Adrenal gland (tissue), 19 donors: Measurements from ENCODE around the gene DKKL1. TPM values are rescaled to one million over a fixed set of nuclear protein-coding genes. Genes with fewer than 3 reads are reported as not detected.

ENCODE experiments used
- DNase-seq, 7 donors: peaks; one replicate each; pipeline ENCODE4 v3.0.0-alpha.2; 2019 to 2020
- H3K27ac ChIP-seq, 5 donors: fragments of 200-600 bp; sonication (generic) in 4 of 5; 1 replicate in 3 of 5; 2 replicates in 2 of 5; pipeline versions ENCODE4 v1.5.1 to v1.8.0; 2016 to 2020; ENCODE audit warnings: mild to moderate bottlenecking in 1 of 5
- H3K27me3 ChIP-seq: fragments of 200-600 bp; 2 replicates; pipeline ENCODE4 v1.8.0; 2021
- H3K36me3 ChIP-seq, 2 donors: fragments of 200-600 bp; replicated peaks in 1 of 2; 1 replicate in 1 of 2; 2 replicates in 1 of 2; pipeline versions ENCODE4 v1.5.1 to v1.8.0; 2018 to 2022
- H3K4me1 ChIP-seq, 2 donors: fragments of 200-600 bp; replicated peaks in 1 of 2; 1 replicate in 1 of 2; 2 replicates in 1 of 2; pipeline versions ENCODE4 v1.5.1 to v1.8.0; 2018 to 2021
- H3K4me3 ChIP-seq, 4 donors: fragments of 200-600 bp; sonication (generic) in 3 of 4; one replicate each; pipeline ENCODE4 v1.5.1; 2016 to 2018
- H3K9me3 ChIP-seq, 3 donors: fragments of 200-600 bp; sonication (generic) in 1 of 3; replicated peaks in 1 of 3; 1 replicate in 2 of 3; 2 replicates in 1 of 3; pipeline versions ENCODE4 v1.5.1 to v1.8.0; 2016 to 2021
- CTCF ChIP-seq, 6 experiments: fragments of 450-650 bp in 4 of 6; fragments of 200-600 bp in 2 of 6; sonication (generic) in 1 of 6; IDR thresholded peaks; 1 replicate in 5 of 6; 2 replicates in 1 of 6; pipeline versions ENCODE4 v1.5.1 to v1.8.0; 2016 to 2021; ENCODE audit warnings: antibody characterized with exemption in 6 of 6, mild to moderate bottlenecking in 2 of 6, moderate library complexity in 1 of 6
- POLR2A ChIP-seq, 2 donors: fragments of 450-650 bp; IDR thresholded peaks; one replicate each; pipeline ENCODE4 v1.6.1; 2017; ENCODE audit warnings: antibody characterized with exemption in 2 of 2, mild to moderate bottlenecking in 2 of 2, moderate library complexity in 1 of 2
- WGBS, 4 donors: extraction: QIAGEN DNeasy Blood & Tissue Kit in 2 of 4; methylation state at CpG; one replicate each; pipeline versions ENCODE4 v1.1.5 to v1.1.7; 2013 to 2017; 5-methylcytosine and 5-hydroxymethylcytosine counted together
- intact Hi-C, 2 donors: fragments of 100-400 bp; cut with DNase I; formaldehyde crosslinking; loops; one replicate each; pipeline versions ENCODE4 v1.14.1 to v1.15.0; 2022 to 2023
- long read RNA-seq, 10 donors: library from polyadenylated mRNA in 3 of 10; unstranded in 2 of 10; stranded (forward) in 1 of 10; transcript quantifications; one replicate each; pipeline ENCODE4 v2.0.0 and lab custom pipeline, GENCODE V29; 2021 to 2026
- polyA plus RNA-seq, 3 donors: library from polyadenylated mRNA; stranded (reverse); fragments of 200-250 nt in 2 of 3; fragments of 350-450 nt in 1 of 3; fragmentation: Illumina TruSeq in 1 of 3; extraction: RNeasy Lipid Tissue Mini Kit (QIAGEN cat#74804) in 1 of 3; gene quantifications; one replicate each; pipeline ENCODE4 v1.2.3, GENCODE V29; 2013 to 2014
- total RNA-seq, 9 donors: library from RNA; depleted of rRNA in 4 of 9; stranded (reverse); fragments of >200 nt in 4 of 9; fragments of 120-200 nt in 1 of 9; fragmentation: NEBNext Ultra II Directional in 1 of 9; extraction: Animal tissue kit (Norgen Biotek cat#: 25700) in 1 of 9; gene quantifications; one replicate each; pipeline versions ENCODE4 v1.1.0 to v1.2.4, GENCODE V29; 2013 to 2023
- donor health status: healthy with polysubstance abuse.
- donor health status: Bipolar disorder and iron deficiency.
- donor health status: DM: yes; HTN: yes; CAD: no.
- donor health status: DM: no; HTN: no; CAD: no.
- donor health status: DM: no; HTN: no; CAD: no.
- donor health status: DM: yes; HTN: yes; CAD: no.

The DKKL1 gene
- total RNA-seq (under 1 TPM in 4 of 9 donors, not detected in 5; 0.28 to 0.50 (median 0.43) TPM), polyA plus RNA-seq (under 1 TPM in 2 of 3 donors, not detected in 1; 0.44 to 0.56 TPM)
- long read RNA-seq, donor 1: 0 reads
- long read RNA-seq, donor 2: 0 reads
- long read RNA-seq, donor 3: 0 reads
- long read RNA-seq, donor 4: 0 reads
- long read RNA-seq, donor 5: 0 reads
- long read RNA-seq, donor 6: 0 reads
- long read RNA-seq, donor 7: 0 reads
- long read RNA-seq, donor 8: 0 reads
- long read RNA-seq, donor 9: 0 reads
- long read RNA-seq, donor 10: 0 reads

- intact Hi-C loops: no loop called here
- Histone ChIP-seq H3K9me3 (no peaks in the 10 kb centered on the region), H3K4me1 (peaks cover 8 to 10% of the 10 kb centered on the region in 2 donors), H3K4me3 (peak within 1 kb of the TSS in 2 of 4 donors; percentile 31 to 63), H3K27ac (peak within 1 kb of the TSS in 4 of 5 donors; percentile 50 to 89 (median 66)), H3K36me3 (peaks cover 0 to 10% of the 10 kb centered on the region in 2 donors), H3K27me3 (no peaks in the 10 kb centered on the region)
- TF ChIP-seq POLR2A (IDR thresholded peaks at IDR 0.05) (peak in 1 of 2 donors; percentile 68), CTCF (IDR thresholded peaks at IDR 0.05) (peak in 1 of 6 experiments; percentile 17)
- 1 to 2% (median 2%) methylated on average over 37 to 46 of the region's 46 CpGs for WGBS, 4 donors
- DNase-seq: peak; percentile 99 to 100 (median 99)
Observed at GRCh38 chr19:49363268-49364082, at the start of gene DKKL1. TSS of gene DKKL1 (plus strand) at chr19:49363877. CDS start at chr19:49363999, 122 bp downstream.

- Histone ChIP-seq H3K4me1 (no peaks in the 10 kb centered on the region), H3K36me3 (no peaks in the 10 kb centered on the region), H3K27ac (no peak overlapping the region), H3K4me3 (no peak overlapping the region), H3K27me3 (no peaks in the 10 kb centered on the region), H3K9me3 (no peaks in the 10 kb centered on the region)
- no peak for DNase-seq
- intact Hi-C loops: no loop called here
- WGBS, 4 donors: 50 to 83% (median 74%) methylated on average over 1 of the region's 1 CpG
- TF ChIP-seq CTCF (IDR thresholded peaks at IDR 0.05): no peak
- no peak for TF ChIP-seq POLR2A (IDR thresholded peaks at IDR 0.05)
Observed at GRCh38 chr19:49315111-49315510, 48.6 kb upstream of the DKKL1 start.

- Histone ChIP-seq H3K27me3 (no peaks in the 10 kb centered on the region), H3K27ac (no peak overlapping the region), H3K4me1 (no peaks in the 10 kb centered on the region), H3K9me3 (no peaks in the 10 kb centered on the region), H3K4me3 (no peak overlapping the region), H3K36me3 (no peaks in the 10 kb centered on the region)
- TF ChIP-seq CTCF (IDR thresholded peaks at IDR 0.05) (no peak), POLR2A (IDR thresholded peaks at IDR 0.05) (no peak)
- intact Hi-C loops: no loop called here
- no peak for DNase-seq
Observed at GRCh38 chr19:49316284-49316683, 47.4 kb upstream of the DKKL1 start.

GRCh38 chr19:49318296-49318695 lies 45.4 kb upstream of the DKKL1 start:
- Histone ChIP-seq H3K27ac (no peak overlapping the region), H3K9me3 (no peaks in the 10 kb centered on the region), H3K36me3 (no peaks in the 10 kb centered on the region), H3K27me3 (no peaks in the 10 kb centered on the region), H3K4me3 (no peak overlapping the region), H3K4me1 (no peaks in the 10 kb centered on the region)
- no peak for DNase-seq
- no peak for TF ChIP-seq POLR2A (IDR thresholded peaks at IDR 0.05)
- TF ChIP-seq CTCF (IDR thresholded peaks at IDR 0.05): no peak
- intact Hi-C loops: no loop called here
